ENCODE data around the gene CCNY.

CCNY gene

DNA sequence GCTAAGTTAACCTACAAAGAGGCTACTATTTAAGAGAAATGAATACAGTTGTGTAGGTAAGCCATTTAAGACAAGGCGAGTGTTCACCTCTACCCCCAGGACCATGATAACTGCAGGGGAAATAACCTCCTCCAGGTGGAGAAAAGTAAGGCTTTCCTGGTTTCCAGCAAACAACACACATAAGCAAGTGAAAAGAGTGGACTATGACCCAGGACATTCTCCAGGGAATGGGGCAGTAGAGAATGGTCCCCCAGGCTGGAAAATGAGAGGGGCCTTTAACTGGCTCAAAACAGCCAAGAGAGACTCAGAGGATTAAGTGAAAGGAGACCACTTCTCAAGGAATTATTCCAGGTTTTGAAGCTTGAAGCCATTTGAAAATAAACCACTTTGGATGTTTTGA is 167.8 kb downstream of the CCNY start:
- TF ChIP-seq, protein P1, sequence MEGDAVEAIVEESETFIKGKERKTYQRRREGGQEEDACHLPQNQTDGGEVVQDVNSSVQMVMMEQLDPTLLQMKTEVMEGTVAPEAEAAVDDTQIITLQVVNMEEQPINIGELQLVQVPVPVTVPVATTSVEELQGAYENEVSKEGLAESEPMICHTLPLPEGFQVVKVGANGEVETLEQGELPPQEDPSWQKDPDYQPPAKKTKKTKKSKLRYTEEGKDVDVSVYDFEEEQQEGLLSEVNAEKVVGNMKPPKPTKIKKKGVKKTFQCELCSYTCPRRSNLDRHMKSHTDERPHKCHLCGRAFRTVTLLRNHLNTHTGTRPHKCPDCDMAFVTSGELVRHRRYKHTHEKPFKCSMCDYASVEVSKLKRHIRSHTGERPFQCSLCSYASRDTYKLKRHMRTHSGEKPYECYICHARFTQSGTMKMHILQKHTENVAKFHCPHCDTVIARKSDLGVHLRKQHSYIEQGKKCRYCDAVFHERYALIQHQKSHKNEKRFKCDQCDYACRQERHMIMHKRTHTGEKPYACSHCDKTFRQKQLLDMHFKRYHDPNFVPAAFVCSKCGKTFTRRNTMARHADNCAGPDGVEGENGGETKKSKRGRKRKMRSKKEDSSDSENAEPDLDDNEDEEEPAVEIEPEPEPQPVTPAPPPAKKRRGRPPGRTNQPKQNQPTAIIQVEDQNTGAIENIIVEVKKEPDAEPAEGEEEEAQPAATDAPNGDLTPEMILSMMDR (conservative IDR thresholded peaks at IDR 0.05) = no peak
- no peak overlapping the region for H3K27ac ChIP-seq

DNA sequence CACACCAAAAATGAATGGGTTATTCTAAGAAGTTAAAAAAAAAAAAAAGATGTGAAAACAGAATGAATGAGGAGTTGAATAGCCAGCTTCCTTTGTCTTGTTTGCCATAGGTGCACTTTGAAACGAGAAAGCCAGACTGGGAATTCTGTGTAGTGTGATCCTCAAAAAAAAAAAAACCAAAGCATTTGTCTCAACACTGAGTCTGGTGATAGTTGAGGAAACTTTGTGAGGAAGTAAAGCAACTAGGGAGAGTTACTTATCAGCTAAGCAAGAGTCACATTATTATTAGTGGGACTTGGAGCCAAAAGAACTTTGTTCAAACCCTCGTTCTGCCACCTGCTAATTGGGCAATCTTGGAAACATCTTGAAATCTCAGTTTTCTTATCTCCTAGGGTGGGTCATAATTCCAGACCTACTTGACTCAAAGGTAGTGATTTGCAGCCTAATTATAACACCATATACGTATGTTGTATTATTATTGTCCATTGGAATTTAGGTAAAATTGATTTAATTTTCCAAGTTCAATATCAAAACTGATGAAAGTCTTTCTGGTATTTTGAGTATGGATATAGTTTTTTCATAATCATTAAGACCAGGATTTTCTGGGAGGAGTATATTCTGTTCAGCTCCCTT is 169.0 kb downstream of the CCNY start:
- TF ChIP-seq, protein P1 (conservative IDR thresholded peaks at IDR 0.05) = no peak
- no peak overlapping the region for H3K27ac ChIP-seq

DNA sequence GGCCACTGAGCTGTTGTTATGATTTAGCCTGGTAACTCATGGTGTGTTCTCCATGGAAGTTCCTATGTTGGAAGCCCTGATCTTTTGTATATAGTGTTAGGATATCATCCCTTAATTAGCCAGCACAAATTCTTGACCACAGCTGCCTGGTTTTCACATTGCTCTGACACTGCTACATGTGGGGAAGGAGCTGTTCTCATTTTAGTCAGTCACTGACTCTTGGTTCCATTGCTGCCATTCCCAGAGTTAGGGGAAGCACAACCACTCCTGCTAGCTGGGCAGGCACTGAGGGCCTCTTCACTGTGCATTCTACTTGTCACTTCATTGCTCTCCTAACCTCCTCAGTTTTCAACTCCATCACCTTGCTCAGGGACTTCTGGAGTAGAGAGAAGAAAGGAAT is 170.4 kb downstream of the CCNY start:
- TF ChIP-seq, protein P1 (conservative IDR thresholded peaks at IDR 0.05) = no peak
- no peak overlapping the region for H3K27ac ChIP-seq

DNA sequence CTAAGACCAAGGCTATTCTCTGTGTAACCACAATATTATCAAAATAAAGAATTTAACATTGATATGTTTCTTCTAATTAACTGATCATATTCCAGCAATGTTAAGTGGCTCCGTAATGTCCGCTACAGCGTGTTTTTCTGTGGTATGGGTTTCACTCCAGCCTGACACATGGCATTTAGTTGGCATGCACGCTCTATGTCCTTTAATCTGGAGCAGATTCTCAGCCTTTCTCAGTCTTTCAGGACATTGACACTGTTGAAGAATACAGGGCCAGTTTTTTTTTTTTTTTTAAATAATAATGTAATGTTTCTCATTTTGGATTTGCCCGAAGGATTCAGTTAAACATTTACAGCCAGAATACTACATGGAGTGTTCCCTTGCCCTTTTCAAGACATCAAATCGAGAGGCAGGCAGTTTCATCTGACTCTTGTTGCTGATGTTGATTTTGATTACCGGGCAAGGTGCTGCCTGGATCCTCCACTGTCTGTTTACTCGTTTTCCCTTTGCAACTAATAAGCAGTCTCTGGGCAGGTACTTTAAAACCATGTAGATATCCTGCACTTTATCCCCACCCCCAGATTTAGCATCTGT is 171.3 kb downstream of the CCNY start:
- no peak overlapping the region for H3K27ac ChIP-seq
- TF ChIP-seq, protein P1 (conservative IDR thresholded peaks at IDR 0.05) = no peak

DNA sequence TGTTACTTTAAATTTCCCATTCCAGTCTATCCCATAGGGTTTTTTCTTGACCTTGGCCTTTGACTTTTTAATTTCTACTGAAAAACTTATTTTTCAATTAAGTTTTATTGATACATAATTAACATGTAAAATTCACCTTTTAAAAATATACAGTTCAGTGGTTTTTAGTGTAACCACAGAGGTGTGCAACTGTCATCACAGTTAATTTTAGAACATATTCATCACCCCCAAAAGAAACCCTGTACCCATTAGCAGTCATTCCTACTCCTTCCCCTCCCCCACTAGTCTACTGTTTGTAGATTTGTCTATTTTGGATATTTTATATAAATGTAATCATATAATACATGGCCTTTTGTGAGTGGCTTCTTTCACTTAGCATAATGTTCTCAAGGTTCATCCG is 172.3 kb downstream of the CCNY start:
- no peak overlapping the region for H3K27ac ChIP-seq
- TF ChIP-seq, protein P1 (conservative IDR thresholded peaks at IDR 0.05) = no peak

DNA sequence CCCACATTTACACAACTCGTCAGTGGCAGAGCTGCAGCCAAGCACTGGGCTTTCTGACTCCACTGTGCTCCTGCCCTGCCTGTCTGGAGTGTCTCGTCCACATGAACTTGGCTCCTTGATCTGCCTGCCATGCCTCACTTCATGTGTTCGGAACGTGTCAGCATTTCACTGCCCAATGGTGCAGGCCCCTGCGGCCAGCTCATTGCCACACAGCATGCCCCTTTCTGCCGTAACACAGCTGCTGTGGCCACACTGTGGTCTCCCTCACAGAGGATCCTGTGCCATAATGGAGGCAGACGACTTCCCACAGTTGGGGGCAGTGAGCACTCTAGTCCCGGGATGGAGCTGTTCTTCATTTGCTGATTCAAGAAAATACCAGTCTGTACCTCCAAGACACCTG is 174.6 kb downstream of the CCNY start:
- TF ChIP-seq, protein P1 (conservative IDR thresholded peaks at IDR 0.05) = no peak

DNA sequence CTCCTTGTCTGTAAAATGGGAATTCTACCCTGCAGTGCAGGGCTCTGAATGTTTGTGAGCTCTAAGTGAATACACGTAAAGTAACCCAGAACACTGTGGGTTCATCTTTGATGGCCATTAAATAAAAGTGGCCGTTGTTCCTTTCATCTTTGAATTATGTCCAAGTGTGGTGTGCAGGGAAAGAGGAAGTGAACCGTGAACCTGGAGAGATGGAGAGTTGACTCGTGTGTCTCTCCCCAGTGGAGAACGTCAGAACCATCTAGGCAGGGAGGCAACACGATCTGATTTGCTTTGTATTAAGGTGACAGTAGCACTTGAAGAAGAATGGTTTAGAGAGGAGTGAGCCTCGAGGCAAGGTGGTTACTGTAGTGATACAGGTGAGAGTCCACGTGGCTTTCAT is 175.3 kb downstream of the CCNY start:
- H3K27ac ChIP-seq = no peak overlapping the region
- TF ChIP-seq, protein P1 (conservative IDR thresholded peaks at IDR 0.05) = no peak

More for the DNA sequence above, 174.6 kb downstream of the CCNY start:
- no peak overlapping the region for H3K27ac ChIP-seq
